Tibial nerve (tissue), 4 donors: Measurements from ENCODE around the gene TTC28. TPM values are rescaled to one million over a fixed set of nuclear protein-coding genes. Genes with fewer than 3 reads are reported as not detected.
"Not testable (repeated sequence)": the region's sequence is repeated elsewhere in the genome, so short reads cannot be mapped to it uniquely, and the experiment has no call there.

ENCODE experiments used
- DNase-seq, 2 donors: peaks; one replicate each; pipeline ENCODE4 v3.0.0-alpha.2; 2019; ENCODE audit warnings: low spot score in 2 of 2
- H3K27ac ChIP-seq, 4 donors: fragments of 200-600 bp; sonication (generic) in 3 of 4; one replicate each; pipeline ENCODE4 v1.5.1; 2017 to 2019; ENCODE audit warnings: mild to moderate bottlenecking in 1 of 4
- H3K27me3 ChIP-seq, 2 donors: fragments of 200-600 bp; sonication (generic) in 1 of 2; one replicate each; pipeline versions ENCODE4 v1.5.1 to v1.6.0; 2017 to 2019
- H3K36me3 ChIP-seq, 3 donors: fragments of 200-600 bp; sonication (generic); one replicate each; pipeline ENCODE4 v1.5.1; 2018 to 2019
- H3K4me1 ChIP-seq, 4 donors: fragments of 200-600 bp; sonication (generic) in 3 of 4; one replicate each; pipeline ENCODE4 v1.5.1; 2017 to 2019
- H3K4me3 ChIP-seq, 4 donors: fragments of 200-600 bp; sonication (generic) in 3 of 4; one replicate each; pipeline ENCODE4 v1.5.1; 2017 to 2019; ENCODE audit warnings: mild to moderate bottlenecking in 1 of 4, moderate library complexity in 1 of 4
- H3K9me3 ChIP-seq, 4 donors: fragments of 200-600 bp; sonication (generic) in 3 of 4; one replicate each; pipeline ENCODE4 v1.5.1; 2017 to 2019
- CTCF ChIP-seq, 5 experiments: fragments of 200-600 bp in 3 of 5; fragments of 450-650 bp in 2 of 5; sonication (generic) in 3 of 5; IDR thresholded peaks; one replicate each; pipeline ENCODE4 v1.5.1; 2016 to 2019; ENCODE audit warnings: antibody characterized with exemption in 5 of 5, mild to moderate bottlenecking in 3 of 5, moderate library complexity in 2 of 5
- EP300 ChIP-seq, 2 donors: sonication (generic); formaldehyde crosslinking; IDR thresholded peaks; one replicate each; pipeline ENCODE4 v1.6.1; 2017; ENCODE audit warnings: antibody characterized with exemption in 2 of 2, mild to moderate bottlenecking in 1 of 2
- POLR2A ChIP-seq, 2 donors: fragments of 450-650 bp; IDR thresholded peaks; one replicate each; pipeline ENCODE4 v1.6.1; 2017; ENCODE audit warnings: antibody characterized with exemption in 2 of 2, mild to moderate bottlenecking in 2 of 2, moderate library complexity in 2 of 2
- WGBS, 2 donors: methylation state at CpG; one replicate each; pipeline ENCODE4 v1.1.5; 2018; 5-methylcytosine and 5-hydroxymethylcytosine counted together
- total RNA-seq, 4 donors: library from RNA; depleted of rRNA; stranded (reverse); fragments of >200 nt; gene quantifications; one replicate each; pipeline ENCODE4 v1.1.0, GENCODE V29; 2016

The TTC28 gene
- total RNA-seq, 4 donors from 2014 or later, result 83.9 to 177 (median 128) TPM

- Histone ChIP-seq H3K27ac (no peak overlapping the region), H3K4me3 (no peak overlapping the region), H3K4me1 (no peaks in the 10 kb centered on the region), H3K36me3 (peaks cover 0 to 9% (median 0%) of the 10 kb centered on the region in 3 donors), H3K27me3 (no peaks in the 10 kb centered on the region), H3K9me3 (peaks cover 0 to 15% (median 0%) of the 10 kb centered on the region in 4 donors)
- TF ChIP-seq CTCF (IDR thresholded peaks at IDR 0.05) (no peak), EP300 (IDR thresholded peaks at IDR 0.05) (no peak), POLR2A (IDR thresholded peaks at IDR 0.05) (no peak)
- 92 to 94% methylated on average over 2 of the region's 2 CpGs for WGBS, 2 donors
- no peak for DNase-seq
Observed at GRCh38 chr22:28538922-28539321, 140.7 kb downstream of the TTC28 start.

GRCh38 chr22:28530565-28530964 lies 149.1 kb downstream of the TTC28 start:
- DNase-seq, H3K27me3 ChIP-seq, H3K4me1 ChIP-seq, H3K4me3 ChIP-seq, H3K27ac ChIP-seq: not testable (repeated sequence)
- H3K36me3 ChIP-seq, result peaks cover 0 to 13% (median 0%) of the 10 kb centered on the region in 3 donors
- peaks cover 0 to 34% (median 1%) of the 10 kb centered on the region in 4 donors for H3K9me3 ChIP-seq
- 89 to 94% methylated on average over 4 of the region's 4 CpGs for WGBS, 2 donors

- H3K4me3 ChIP-seq, DNase-seq, H3K27ac ChIP-seq, H3K4me1 ChIP-seq, H3K27me3 ChIP-seq: not testable (repeated sequence)
- H3K36me3 ChIP-seq, result peaks cover 0 to 13% (median 0%) of the 10 kb centered on the region in 3 donors
- peaks cover 0 to 34% (median 1%) of the 10 kb centered on the region in 4 donors for H3K9me3 ChIP-seq
- 95 to 98% methylated on average over 10 of the region's 10 CpGs for WGBS, 2 donors
Observed at GRCh38 chr22:28529144-28529543, 150.5 kb downstream of the TTC28 start.

- TF ChIP-seq POLR2A (IDR thresholded peaks at IDR 0.05) (no peak), CTCF (IDR thresholded peaks at IDR 0.05) (no peak), EP300 (IDR thresholded peaks at IDR 0.05) (no peak)
- Histone ChIP-seq H3K27ac (no peak overlapping the region), H3K36me3 (no peaks in the 10 kb centered on the region), H3K27me3 (no peaks in the 10 kb centered on the region), H3K4me3 (no peak overlapping the region), H3K9me3 (no peaks in the 10 kb centered on the region), H3K4me1 (peaks cover 0 to 10% (median 0%) of the 10 kb centered on the region in 4 donors)
- 40 to 50% methylated on average over 3 of the region's 3 CpGs for WGBS, 2 donors
- no peak for DNase-seq
Observed at GRCh38 chr22:28521451-28521850, 158.2 kb downstream of the TTC28 start.

- no peaks in the 10 kb centered on the region for H3K36me3 ChIP-seq
- peak in 1 of 2 donors; percentile 10 for DNase-seq
- 20 to 30% methylated on average over 3 of the region's 3 CpGs for WGBS, 2 donors
- H3K4me3 ChIP-seq, result no peak overlapping the region
- H3K9me3 ChIP-seq, result peaks cover 0 to 15% (median 2%) of the 10 kb centered on the region in 4 donors
- no peaks in the 10 kb centered on the region for H3K27me3 ChIP-seq
- peak overlapping the region in 1 of 4 donors; percentile 38 for H3K27ac ChIP-seq
- peaks cover 0 to 16% (median 0%) of the 10 kb centered on the region in 4 donors for H3K4me1 ChIP-seq
- no peak for TF ChIP-seq CTCF (IDR thresholded peaks at IDR 0.05)
- TF ChIP-seq EP300 (IDR thresholded peaks at IDR 0.05), result no peak
- no peak for TF ChIP-seq POLR2A (IDR thresholded peaks at IDR 0.05)
Observed at GRCh38 chr22:28514321-28514821, 165.3 kb downstream of the TTC28 start.

- Histone ChIP-seq H3K9me3 (peaks cover 0 to 34% (median 4%) of the 10 kb centered on the region in 4 donors), H3K4me1 (peaks cover 0 to 16% (median 0%) of the 10 kb centered on the region in 4 donors)
- 98 to 100% methylated on average over 2 of the region's 2 CpGs for WGBS, 2 donors
- not testable (repeated sequence) for H3K27ac ChIP-seq, H3K36me3 ChIP-seq, DNase-seq, H3K27me3 ChIP-seq, H3K4me3 ChIP-seq
Observed at GRCh38 chr22:28512387-28512786, 167.3 kb downstream of the TTC28 start.

- TF ChIP-seq CTCF (IDR thresholded peaks at IDR 0.05) (no peak), POLR2A (IDR thresholded peaks at IDR 0.05) (no peak), EP300 (IDR thresholded peaks at IDR 0.05) (no peak)
- Histone ChIP-seq H3K4me1 (no peaks in the 10 kb centered on the region), H3K9me3 (peaks cover 0 to 36% (median 4%) of the 10 kb centered on the region in 4 donors), H3K27ac (no peak overlapping the region), H3K4me3 (no peak overlapping the region), H3K27me3 (no peaks in the 10 kb centered on the region), H3K36me3 (no peaks in the 10 kb centered on the region)
- no peak for DNase-seq
Observed at GRCh38 chr22:28507896-28508295, 171.7 kb downstream of the TTC28 start.
